ENCODE measurements around the gene ZMIZ2. TPM values are rescaled to one million over a fixed set of nuclear protein-coding genes. Genes with fewer than 3 reads are reported as not detected.

Gene ZMIZ2
- total RNA-seq, 1 donor from 2014 or later = 291 TPM

GRCh38 chr7:44711528-44711927 lies 37.1 kb upstream of the ZMIZ2 start:
- H3K27me3 Mint-ChIP-seq (ENCODE audit: unreplicated experiment) = peaks cover 7% of the 10 kb centered on the region

GRCh38 chr7:44712012-44712411 lies 36.6 kb upstream of the ZMIZ2 start:
- Mint-ChIP-seq H3K27ac (ENCODE audit: unreplicated experiment) (no peak overlapping the region), H3K4me3 (ENCODE audit: unreplicated experiment) (no peak overlapping the region), H3K36me3 (ENCODE audit: unreplicated experiment) (no peaks in the 10 kb centered on the region), H3K4me1 (ENCODE audit: low read depth, unreplicated experiment) (peaks cover 5% of the 10 kb centered on the region), H3K9me3 (ENCODE audit: unreplicated experiment) (peaks cover 4% of the 10 kb centered on the region), H3K27me3 (ENCODE audit: unreplicated experiment) (peaks cover 7% of the 10 kb centered on the region)
- DNase-seq = no peak
- TF ChIP-seq CTCF (IDR thresholded peaks at IDR 0.05; ENCODE audit: partially characterized antibody, unreplicated experiment) = no peak

More at GRCh38 chr7:44711528-44711927, 37.1 kb upstream of the ZMIZ2 start:
- H3K4me3 Mint-ChIP-seq (ENCODE audit: unreplicated experiment) = no peak overlapping the region
- peaks cover 5% of the 10 kb centered on the region for H3K4me1 Mint-ChIP-seq (ENCODE audit: low read depth, unreplicated experiment)
- no peak for DNase-seq
- no peaks in the 10 kb centered on the region for H3K36me3 Mint-ChIP-seq (ENCODE audit: unreplicated experiment)
- no peak overlapping the region for H3K27ac Mint-ChIP-seq (ENCODE audit: unreplicated experiment)
- TF ChIP-seq CTCF (IDR thresholded peaks at IDR 0.05; ENCODE audit: partially characterized antibody, unreplicated experiment) = no peak
- H3K9me3 Mint-ChIP-seq (ENCODE audit: unreplicated experiment) = peaks cover 4% of the 10 kb centered on the region

- Mint-ChIP-seq H3K36me3 (ENCODE audit: unreplicated experiment) (no peaks in the 10 kb centered on the region), H3K27me3 (ENCODE audit: unreplicated experiment) (peaks cover 7% of the 10 kb centered on the region)
These were observed 35.5 kb upstream of the ZMIZ2 start for GRCh38 chr7:44713141-44713540.

GRCh38 chr7:44713680-44714335 lies 34.8 kb upstream of the ZMIZ2 start:
- no peak for TF ChIP-seq CTCF (IDR thresholded peaks at IDR 0.05; ENCODE audit: partially characterized antibody, unreplicated experiment)
- H3K27me3 Mint-ChIP-seq (ENCODE audit: unreplicated experiment) = peaks cover 7% of the 10 kb centered on the region
- H3K27ac Mint-ChIP-seq (ENCODE audit: unreplicated experiment) = no peak overlapping the region
- peaks cover 4% of the 10 kb centered on the region for H3K9me3 Mint-ChIP-seq (ENCODE audit: unreplicated experiment)
- H3K4me3 Mint-ChIP-seq (ENCODE audit: unreplicated experiment) = no peak overlapping the region
- H3K36me3 Mint-ChIP-seq (ENCODE audit: unreplicated experiment) = no peaks in the 10 kb centered on the region
- no peak for DNase-seq
- peaks cover 5% of the 10 kb centered on the region for H3K4me1 Mint-ChIP-seq (ENCODE audit: low read depth, unreplicated experiment)

More at GRCh38 chr7:44713141-44713540, 35.5 kb upstream of the ZMIZ2 start:
- no peak for TF ChIP-seq CTCF (IDR thresholded peaks at IDR 0.05; ENCODE audit: partially characterized antibody, unreplicated experiment)
- no peak for DNase-seq
- Mint-ChIP-seq H3K9me3 (ENCODE audit: unreplicated experiment) (peaks cover 4% of the 10 kb centered on the region), H3K4me1 (ENCODE audit: low read depth, unreplicated experiment) (peaks cover 5% of the 10 kb centered on the region), H3K4me3 (ENCODE audit: unreplicated experiment) (no peak overlapping the region), H3K27ac (ENCODE audit: unreplicated experiment) (no peak overlapping the region)

- no peak overlapping the region for H3K27ac Mint-ChIP-seq (ENCODE audit: unreplicated experiment)
- H3K4me3 Mint-ChIP-seq (ENCODE audit: unreplicated experiment) = no peak overlapping the region
- H3K4me1 Mint-ChIP-seq (ENCODE audit: low read depth, unreplicated experiment) = no peaks in the 10 kb centered on the region
- H3K36me3 Mint-ChIP-seq (ENCODE audit: unreplicated experiment) = no peaks in the 10 kb centered on the region
- no peak for DNase-seq
- peaks cover 2% of the 10 kb centered on the region for H3K27me3 Mint-ChIP-seq (ENCODE audit: unreplicated experiment)
- TF ChIP-seq CTCF (IDR thresholded peaks at IDR 0.05; ENCODE audit: partially characterized antibody, unreplicated experiment) = no peak
- no peaks in the 10 kb centered on the region for H3K9me3 Mint-ChIP-seq (ENCODE audit: unreplicated experiment)
These were observed 32.4 kb upstream of the ZMIZ2 start for GRCh38 chr7:44716205-44716604.

Measured in glutamatergic neuron (in vitro differentiated cells).